ENCODE measurements around the gene STX19. TPM values are rescaled to one million over a fixed set of nuclear protein-coding genes. Genes with fewer than 3 reads are reported as not detected.

STX19 gene
- total and polyA plus RNA-seq, 2 of the 13 experiments (the other 11 are each of a cell fraction or from before 2014, with no cell fraction given): not detected

- no peak for TF ChIP-seq HIC2 (CRISPR knock-in tag; IDR thresholded peaks at IDR 0.05; ENCODE audit: low read depth)
- TF ChIP-seq ZNF276 (CRISPR knock-in tag; IDR thresholded peaks at IDR 0.05; ENCODE audit: low read depth): no peak
- peak; percentile 56 for TF ChIP-seq ZEB1 (IDR thresholded peaks at IDR 0.05; ENCODE audit: insufficient replicate concordance, low read depth)
- TF ChIP-seq E2F1 (CRISPR knock-in tag; IDR thresholded peaks at IDR 0.05): peak; percentile 61; the same call in 1 of the 2 replicates
- TF ChIP-seq ZFP36L1 (CRISPR knock-in tag; IDR thresholded peaks at IDR 0.05): no peak
- no peak; the same call in 1 of the 2 replicates for TF ChIP-seq GFI1 (CRISPR knock-in tag; IDR thresholded peaks at IDR 0.05; ENCODE audit: borderline replicate concordance)
- 0 out of 2 replicates have a peak, but pooled peaks have one; percentile 30 for TF ChIP-seq ZNF557 (CRISPR knock-in tag; IDR thresholded peaks at IDR 0.05)
- TF ChIP-seq ZNF230 (CRISPR knock-in tag; IDR thresholded peaks at IDR 0.05): no peak
- TF ChIP-seq SOX13 (IDR thresholded peaks at IDR 0.05): no peak
- peak in 1 of 2 experiments; percentile 46; a peak in 1 of 4 replicates for TF ChIP-seq SOX13 (CRISPR knock-in tag; conservative IDR thresholded peaks at IDR 0.05 in 1 of 2, IDR thresholded peaks at IDR 0.05 in 1 of 2)
- 0 out of 2 replicates have a peak, but pooled peaks have one; percentile 77 for TF ChIP-seq FOXO4 (CRISPR knock-in tag; conservative IDR thresholded peaks at IDR 0.05)
- peak; percentile 96 for TF ChIP-seq MYPOP (CRISPR knock-in tag; IDR thresholded peaks at IDR 0.05)
- peak; percentile 47; the same call in 1 of the 2 replicates for TF ChIP-seq GATAD1 (CRISPR knock-in tag; IDR thresholded peaks at IDR 0.05)
- TF ChIP-seq NR2F1 (CRISPR knock-in tag; IDR thresholded peaks at IDR 0.05): no peak
- peak; percentile 82 for TF ChIP-seq MTA1 (CRISPR knock-in tag; IDR thresholded peaks at IDR 0.05; ENCODE audit: borderline replicate concordance)
- TF ChIP-seq ZNF496 (CRISPR knock-in tag; IDR thresholded peaks at IDR 0.05; ENCODE audit: insufficient replicate concordance): no peak
Observed at GRCh38 chr3:93973131-93974126, 55.0 kb downstream of the STX19 start, which contains the start of gene PROS1 (continued).
